DND-41 (cell line): ENCODE data around the gene PRRC2C.
"Not testable (repeated sequence)": the region's sequence is repeated elsewhere in the genome, so short reads cannot be mapped to it uniquely, and the experiment has no call there.

Source experiments
- ATAC-seq: fragments of 200-7000 bp; cut with Tn5 transposase; 3 replicates; pipeline ENCODE4 v1.9.1; 2021; ENCODE audit warnings: low read depth; ENCODE audit not compliant: insufficient read depth
- DNase-seq: peaks from one replicate; pipeline ENCODE4 v3.0.0-alpha.2; 2020
- H2AFZ ChIP-seq: 2 replicates; pipeline ENCODE4 v1.6.0; 2012; ENCODE audit warnings: low read depth, low read length
- H3K27ac ChIP-seq: 2 replicates; pipeline ENCODE4 v1.5.1; 2012; ENCODE audit warnings: low read length, inconsistent platforms
- H3K27me3 ChIP-seq: fragments of 200-600 bp; sonication (generic); 2 replicates; pipeline ENCODE4 v1.6.0; 2012; ENCODE audit warnings: low read length, mild to moderate bottlenecking, inconsistent platforms; ENCODE audit not compliant: insufficient read depth, poor library complexity
- H3K36me3 ChIP-seq: 2 replicates; pipeline ENCODE4 v1.5.1; 2012; ENCODE audit warnings: low read length, inconsistent platforms; ENCODE audit not compliant: insufficient read depth
- H3K4me1 ChIP-seq: 2 replicates; pipeline ENCODE4 v1.5.1; 2012; ENCODE audit warnings: mild to moderate bottlenecking, low read length; ENCODE audit not compliant: insufficient read depth
- H3K4me2 ChIP-seq: 2 replicates; pipeline ENCODE4 v1.6.0; 2012; ENCODE audit warnings: mild to moderate bottlenecking, moderate library complexity, low read length, inconsistent platforms; ENCODE audit not compliant: insufficient read depth
- H3K4me3 ChIP-seq, 2 experiments: fragments of 200-600 bp in 1 of 2; shearing (Covaris generic) in 1 of 2; 2 replicates each; pipeline ENCODE4 v1.5.1; 2012 to 2016; ENCODE audit warnings: inconsistent platforms in 2 of 2, low read length in 2 of 2, mild to moderate bottlenecking in 2 of 2, low read depth in 1 of 2, moderate library complexity in 1 of 2
- H3K79me2 ChIP-seq: 2 replicates; pipeline ENCODE4 v1.6.0; 2012; ENCODE audit warnings: low read length, inconsistent platforms; ENCODE audit not compliant: insufficient read depth
- H3K9ac ChIP-seq: 2 replicates; pipeline ENCODE4 v1.6.0; 2012; ENCODE audit warnings: low read depth, mild to moderate bottlenecking, inconsistent platforms, low read length, moderate library complexity
- H3K9me3 ChIP-seq: 2 replicates; pipeline ENCODE4 v1.5.1; 2012; ENCODE audit warnings: low read length, moderate library complexity, mild to moderate bottlenecking, inconsistent platforms; ENCODE audit not compliant: insufficient read depth, severe bottlenecking
- H4K20me1 ChIP-seq: 2 replicates; pipeline ENCODE4 v1.6.0; 2012; ENCODE audit warnings: low read length; ENCODE audit not compliant: insufficient read depth
- EZH2 ChIP-seq: IDR thresholded peaks from 3 replicates; pipeline ENCODE4 v1.6.1; 2012; ENCODE audit warnings: borderline replicate concordance, low read depth, mild to moderate bottlenecking, moderate library complexity, low read length, inconsistent platforms; ENCODE audit not compliant: severe bottlenecking
- TF ChIP-seq, protein P1 (sequence below): IDR thresholded peaks from 2 replicates; pipeline ENCODE4 v1.5.1; 2012; ENCODE audit warnings: borderline replicate concordance, low read length, moderate library complexity, mild to moderate bottlenecking; ENCODE audit not compliant: poor library complexity, severe bottlenecking; ENCODE audit errors: extremely low read depth

The PRRC2C gene

DNA sequence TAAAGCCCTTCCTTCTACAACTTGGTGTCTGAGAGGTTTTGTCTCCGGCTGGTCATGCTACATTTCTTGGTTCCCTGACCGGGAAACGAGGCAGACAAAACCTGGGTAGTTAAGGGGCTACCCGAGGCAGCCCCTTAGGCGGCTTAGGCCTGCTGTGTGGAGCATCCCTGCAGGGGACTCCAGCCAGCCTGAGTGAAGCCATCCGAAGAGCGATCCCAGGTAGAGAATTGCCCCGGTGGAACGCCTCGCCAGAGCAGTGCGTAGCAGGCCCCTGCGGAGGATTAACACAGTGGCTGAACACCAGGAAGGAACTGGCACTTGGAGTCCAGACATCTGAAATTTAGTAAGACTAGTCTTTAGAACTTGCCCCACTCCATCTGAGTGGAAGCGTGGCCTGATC is 115.5 kb downstream of the PRRC2C start:
- Histone ChIP-seq H3K4me1 (no peaks in the 10 kb centered on the region), H3K79me2 (no peaks in the 10 kb centered on the region), H3K27ac (no peak overlapping the region), H3K9ac (no peak overlapping the region), H3K36me3 (no peaks in the 10 kb centered on the region), H3K27me3 (no peaks in the 10 kb centered on the region), H4K20me1 (no peaks in the 10 kb centered on the region), H2AFZ (no peak overlapping the region), H3K9me3 (no peaks in the 10 kb centered on the region), H3K4me2 (no peak overlapping the region), H3K4me3 (no peak overlapping the region)
- TF ChIP-seq, protein P1, sequence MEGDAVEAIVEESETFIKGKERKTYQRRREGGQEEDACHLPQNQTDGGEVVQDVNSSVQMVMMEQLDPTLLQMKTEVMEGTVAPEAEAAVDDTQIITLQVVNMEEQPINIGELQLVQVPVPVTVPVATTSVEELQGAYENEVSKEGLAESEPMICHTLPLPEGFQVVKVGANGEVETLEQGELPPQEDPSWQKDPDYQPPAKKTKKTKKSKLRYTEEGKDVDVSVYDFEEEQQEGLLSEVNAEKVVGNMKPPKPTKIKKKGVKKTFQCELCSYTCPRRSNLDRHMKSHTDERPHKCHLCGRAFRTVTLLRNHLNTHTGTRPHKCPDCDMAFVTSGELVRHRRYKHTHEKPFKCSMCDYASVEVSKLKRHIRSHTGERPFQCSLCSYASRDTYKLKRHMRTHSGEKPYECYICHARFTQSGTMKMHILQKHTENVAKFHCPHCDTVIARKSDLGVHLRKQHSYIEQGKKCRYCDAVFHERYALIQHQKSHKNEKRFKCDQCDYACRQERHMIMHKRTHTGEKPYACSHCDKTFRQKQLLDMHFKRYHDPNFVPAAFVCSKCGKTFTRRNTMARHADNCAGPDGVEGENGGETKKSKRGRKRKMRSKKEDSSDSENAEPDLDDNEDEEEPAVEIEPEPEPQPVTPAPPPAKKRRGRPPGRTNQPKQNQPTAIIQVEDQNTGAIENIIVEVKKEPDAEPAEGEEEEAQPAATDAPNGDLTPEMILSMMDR: no peak
- TF ChIP-seq EZH2: no peak
- ATAC-seq (0 out of 3 replicates have a peak, but pooled peaks have one; percentile 29), DNase-seq (no peak)

DNA sequence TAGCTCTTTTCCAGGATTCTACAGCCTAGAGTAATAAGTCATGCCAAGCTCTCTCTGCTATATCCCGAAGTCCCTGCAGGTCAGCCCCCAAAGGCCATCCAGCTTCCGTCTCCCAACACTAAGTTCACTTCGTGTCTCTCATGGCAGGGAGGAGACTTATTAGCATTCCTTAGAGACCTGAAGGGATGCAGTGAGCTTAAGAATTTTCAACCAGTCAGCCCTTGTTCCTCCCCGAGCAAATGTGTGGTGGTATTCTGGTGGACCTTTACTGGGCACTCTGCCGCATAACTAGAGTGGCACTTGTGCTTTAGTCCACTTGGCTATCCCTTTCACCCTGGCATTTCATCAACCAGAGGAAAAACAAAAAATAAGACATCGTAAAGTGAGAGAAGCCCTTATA is 117.7 kb downstream of the PRRC2C start:
- not testable (repeated sequence) for H3K4me1 ChIP-seq, DNase-seq, ATAC-seq

DNA sequence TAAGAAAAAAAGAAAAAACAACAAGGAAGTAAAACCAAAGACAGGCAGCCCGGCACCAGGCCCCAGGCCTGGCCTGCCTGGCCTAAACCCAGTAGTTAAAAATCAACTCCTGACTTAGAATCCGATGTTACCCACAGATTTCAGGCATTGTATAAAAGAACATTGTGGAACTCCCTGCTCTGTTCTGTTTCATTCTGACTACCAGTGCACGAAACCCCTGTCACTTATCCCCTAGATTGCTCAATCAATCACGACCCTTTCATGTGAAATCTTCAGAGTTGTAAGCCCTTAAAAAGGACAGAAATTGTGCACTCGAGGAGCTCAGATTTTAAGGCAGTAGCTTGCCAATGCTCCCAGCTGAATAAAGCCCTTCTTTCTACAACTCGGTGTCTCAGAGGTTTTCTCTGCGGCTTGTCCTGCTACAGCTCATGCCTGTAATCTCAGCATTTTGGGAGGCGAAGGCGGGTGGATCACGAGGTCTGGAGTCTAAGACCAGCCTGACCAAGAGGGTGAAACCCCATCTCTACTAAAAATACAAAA is 121.1 kb downstream of the PRRC2C start:
- Histone ChIP-seq H3K9me3 (no peaks in the 10 kb centered on the region), H2AFZ (no peak overlapping the region), H3K4me2 (no peak overlapping the region), H3K79me2 (no peaks in the 10 kb centered on the region), H3K27ac (no peak overlapping the region), H3K4me1 (no peaks in the 10 kb centered on the region), H3K4me3 (no peak overlapping the region), H3K9ac (no peak overlapping the region), H4K20me1 (no peaks in the 10 kb centered on the region), H3K27me3 (no peaks in the 10 kb centered on the region), H3K36me3 (no peaks in the 10 kb centered on the region)
- DNase-seq (no peak), ATAC-seq (no peak)
- TF ChIP-seq EZH2: no peak

More for the DNA sequence above, 117.7 kb downstream of the PRRC2C start:
- H3K27ac ChIP-seq, H3K9me3 ChIP-seq, H3K9ac ChIP-seq, H3K4me2 ChIP-seq, H2AFZ ChIP-seq, H3K79me2 ChIP-seq, H3K4me3 ChIP-seq, H3K36me3 ChIP-seq, H3K27me3 ChIP-seq, H4K20me1 ChIP-seq: not testable (repeated sequence)

DNA sequence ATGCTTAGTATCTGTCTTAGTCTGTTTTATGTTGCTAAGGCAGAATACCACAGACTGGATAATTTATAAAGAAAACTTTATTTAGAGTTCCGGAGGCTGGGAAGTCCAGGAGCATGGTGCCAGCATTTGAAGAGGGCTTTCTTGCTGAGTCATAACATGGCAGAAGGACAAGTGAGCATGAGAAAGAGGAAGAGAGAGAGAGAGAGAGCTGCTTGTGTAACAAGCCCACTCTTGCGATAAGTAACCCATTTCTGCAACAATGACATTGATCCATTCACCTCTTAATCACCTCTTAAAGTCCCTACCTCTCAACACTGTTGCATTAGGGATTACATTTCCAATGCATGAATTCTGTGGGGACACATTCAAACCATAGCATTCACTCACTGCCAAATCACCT is 125.1 kb downstream of the PRRC2C start:
- DNase-seq (no peak), ATAC-seq (no peak)
- no peak overlapping the region for H3K27ac ChIP-seq
- no peaks in the 10 kb centered on the region for H3K4me1 ChIP-seq
- H3K4me3 ChIP-seq: no peak overlapping the region
- H3K36me3 ChIP-seq: no peaks in the 10 kb centered on the region
- H3K9ac ChIP-seq: no peak overlapping the region
- no peaks in the 10 kb centered on the region for H3K9me3 ChIP-seq
- H3K4me2 ChIP-seq: no peak overlapping the region
- no peaks in the 10 kb centered on the region for H3K27me3 ChIP-seq
- H3K79me2 ChIP-seq: no peaks in the 10 kb centered on the region
- no peak overlapping the region for H2AFZ ChIP-seq
- TF ChIP-seq, protein P1: no peak
- TF ChIP-seq EZH2: no peak
- H4K20me1 ChIP-seq: no peaks in the 10 kb centered on the region
